ENCODE measurements around the gene RNF123. TPM values are rescaled to one million over a fixed set of nuclear protein-coding genes. Genes with fewer than 3 reads are reported as not detected.

RNF123 gene
- total RNA-seq, 1 experiment from 2014 or later = 40.6 TPM

GRCh38 chr3:49769286-49769915 is 80.0 kb downstream of the RNF123 start:
- H2BK5ac ChIP-seq (ENCODE audit: insufficient read length, low read length) = no peak overlapping the region
- no peaks in the 10 kb centered on the region for H3K9me3 ChIP-seq (ENCODE audit: control insufficient read depth, low read depth, low read length)
- H3K79me2 ChIP-seq (ENCODE audit: insufficient read depth, low read length) = peaks cover 5% of the 10 kb centered on the region; the same call in 1 of the 2 replicates
- H3K79me1 ChIP-seq (ENCODE audit: insufficient read depth, low read depth, low read length, poor library complexity, severe bottlenecking) = peaks cover 10% of the 10 kb centered on the region
- no peak overlapping the region for H3K4ac ChIP-seq (ENCODE audit: low read depth, low read length)
- H3K4me1 Mint-ChIP-seq = no peaks in the 10 kb centered on the region
- no peak overlapping the region for H3K9ac ChIP-seq (ENCODE audit: extremely low read depth, insufficient read length, low read length)
- no peak overlapping the region for H3K27ac ChIP-seq (ENCODE audit: insufficient read length, low read depth, low read length)
- H3K4me3 Mint-ChIP-seq = no peak overlapping the region
- no peak overlapping the region for H3K27ac Mint-ChIP-seq
- H2AFZ ChIP-seq (ENCODE audit: low read length) = no peak overlapping the region
- no peak overlapping the region for H4K5ac ChIP-seq (ENCODE audit: insufficient read length, low read depth, low read length)
- whole genome bisulfite sequencing (ENCODE audit: extremely low coverage, insufficient read length, low lambda C conversion rate) = no CpG with 5 or more reads among the region's 3 CpGs
- H3K23ac ChIP-seq (ENCODE audit: insufficient read length, low read depth, low read length) = no peak overlapping the region
- H2BK12ac ChIP-seq (ENCODE audit: insufficient read length, low read depth, low read length) = no peak overlapping the region
- H3K36me3 Mint-ChIP-seq (ENCODE audit: insufficient read depth in 1 of 3, low read depth in 3 of 3) = peaks cover under 1 to 4% (median 2%) of the 10 kb centered on the region in 3 experiments; a peak in 5 of 7 replicates
- no peak overlapping the region for H2BK20ac ChIP-seq (ENCODE audit: low read depth, low read length, poor library complexity, severe bottlenecking)
- no peak overlapping the region for H4K8ac ChIP-seq (replicated peaks; ENCODE audit: insufficient read length, low read depth, low read length)
- no peak overlapping the region for H4K91ac ChIP-seq (ENCODE audit: insufficient read length, low read depth, low read length)
- no peak for DNase-seq
- no peaks in the 10 kb centered on the region for H3K27me3 ChIP-seq (ENCODE audit: insufficient read depth, low read length)
- no peak for TF ChIP-seq CTCF (conservative IDR thresholded peaks at IDR 0.05)
- no peak overlapping the region for H3K18ac ChIP-seq (ENCODE audit: insufficient read length, low read depth, low read length)
- H3K4me1 ChIP-seq (ENCODE audit: insufficient read depth, low read length) = no peaks in the 10 kb centered on the region
- H3K9me3 Mint-ChIP-seq = no peaks in the 10 kb centered on the region
- no peak overlapping the region for H2BK120ac ChIP-seq (ENCODE audit: low read depth, low read length, poor library complexity, severe bottlenecking)
- H3K27me3 Mint-ChIP-seq (ENCODE audit: low read depth) = no peaks in the 10 kb centered on the region
- H3K14ac ChIP-seq (ENCODE audit: insufficient read depth, low read length) = no peak overlapping the region
- no peaks in the 10 kb centered on the region for H4K20me1 ChIP-seq (ENCODE audit: control insufficient read depth, insufficient read depth, insufficient read length)
- no peak overlapping the region for H2BK15ac ChIP-seq (ENCODE audit: low read depth, low read length)
- H3K56ac ChIP-seq (ENCODE audit: insufficient read length, low read depth, low read length) = no peak overlapping the region
- H2AK5ac ChIP-seq (ENCODE audit: insufficient read length, low read length) = no peak overlapping the region
- no peaks in the 10 kb centered on the region for H3K23me2 ChIP-seq (ENCODE audit: insufficient read length, low read depth, low read length, poor library complexity, severe bottlenecking)
- no peak overlapping the region for H3T11ph ChIP-seq (ENCODE audit: low read length)
- no peak overlapping the region for H3K4me2 ChIP-seq (ENCODE audit: insufficient read depth, insufficient read length, low read length)

All from H9 (cell line).